ENCODE measurements around the gene RLN2. TPM values are rescaled to one million over a fixed set of nuclear protein-coding genes. Genes with fewer than 3 reads are reported as not detected.

The RLN2 gene, protein sequence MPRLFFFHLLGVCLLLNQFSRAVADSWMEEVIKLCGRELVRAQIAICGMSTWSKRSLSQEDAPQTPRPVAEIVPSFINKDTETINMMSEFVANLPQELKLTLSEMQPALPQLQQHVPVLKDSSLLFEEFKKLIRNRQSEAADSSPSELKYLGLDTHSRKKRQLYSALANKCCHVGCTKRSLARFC
- total RNA-seq, result 0.18 TPM in 1 of 2 replicates, not detected in the other

DNA sequence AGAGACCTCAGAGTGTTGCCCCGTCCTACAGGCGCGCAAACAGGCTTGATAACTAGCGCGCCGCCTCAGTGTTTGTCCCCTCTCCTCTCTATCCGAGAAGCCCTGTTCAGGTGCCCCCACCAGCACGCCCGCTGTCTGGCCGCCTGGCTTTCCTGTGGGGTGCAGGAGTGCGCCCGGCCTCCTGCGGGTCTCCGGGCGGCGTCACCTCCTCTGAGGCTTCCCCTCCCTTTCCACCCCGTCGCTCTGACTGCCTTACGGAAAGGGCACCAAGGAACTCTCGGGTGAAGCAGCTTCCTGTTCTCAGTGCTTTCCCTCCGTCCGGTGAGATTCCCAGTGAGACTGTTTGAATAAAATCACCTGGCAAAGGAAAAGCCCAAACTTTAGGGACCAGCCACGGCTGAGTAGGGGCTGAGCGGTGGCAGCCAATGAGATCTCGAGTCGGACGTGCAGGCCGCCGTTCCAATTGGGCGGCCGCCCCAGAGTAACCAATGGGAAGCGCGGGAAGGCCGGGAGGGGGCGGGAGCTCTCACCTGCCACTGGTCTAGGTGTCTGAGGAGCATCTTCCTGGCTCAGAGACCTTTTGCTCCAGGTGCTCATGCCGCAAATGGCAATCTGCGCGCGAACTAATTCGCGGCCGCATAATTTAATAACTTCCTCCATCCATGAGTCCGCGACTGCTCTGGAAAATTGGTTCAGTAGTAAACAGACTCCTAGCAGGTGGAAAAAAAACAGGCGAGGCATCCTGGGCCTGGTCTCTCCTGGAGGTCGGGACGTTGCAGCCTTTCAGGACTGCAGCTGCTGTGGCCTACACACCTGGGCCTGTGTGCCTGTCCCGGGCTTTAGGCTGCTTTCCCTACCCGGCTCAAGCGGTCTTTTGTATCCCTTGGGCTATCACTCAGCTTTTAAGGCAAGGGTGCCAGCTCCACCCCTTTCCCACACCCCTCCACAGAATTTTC lies at the start of gene RLN2:
TSS of gene RLN2 (minus strand) at position 877 of the 956 bp plus-strand sequence. CDS start at position 741, 136 bp downstream.

DNA sequence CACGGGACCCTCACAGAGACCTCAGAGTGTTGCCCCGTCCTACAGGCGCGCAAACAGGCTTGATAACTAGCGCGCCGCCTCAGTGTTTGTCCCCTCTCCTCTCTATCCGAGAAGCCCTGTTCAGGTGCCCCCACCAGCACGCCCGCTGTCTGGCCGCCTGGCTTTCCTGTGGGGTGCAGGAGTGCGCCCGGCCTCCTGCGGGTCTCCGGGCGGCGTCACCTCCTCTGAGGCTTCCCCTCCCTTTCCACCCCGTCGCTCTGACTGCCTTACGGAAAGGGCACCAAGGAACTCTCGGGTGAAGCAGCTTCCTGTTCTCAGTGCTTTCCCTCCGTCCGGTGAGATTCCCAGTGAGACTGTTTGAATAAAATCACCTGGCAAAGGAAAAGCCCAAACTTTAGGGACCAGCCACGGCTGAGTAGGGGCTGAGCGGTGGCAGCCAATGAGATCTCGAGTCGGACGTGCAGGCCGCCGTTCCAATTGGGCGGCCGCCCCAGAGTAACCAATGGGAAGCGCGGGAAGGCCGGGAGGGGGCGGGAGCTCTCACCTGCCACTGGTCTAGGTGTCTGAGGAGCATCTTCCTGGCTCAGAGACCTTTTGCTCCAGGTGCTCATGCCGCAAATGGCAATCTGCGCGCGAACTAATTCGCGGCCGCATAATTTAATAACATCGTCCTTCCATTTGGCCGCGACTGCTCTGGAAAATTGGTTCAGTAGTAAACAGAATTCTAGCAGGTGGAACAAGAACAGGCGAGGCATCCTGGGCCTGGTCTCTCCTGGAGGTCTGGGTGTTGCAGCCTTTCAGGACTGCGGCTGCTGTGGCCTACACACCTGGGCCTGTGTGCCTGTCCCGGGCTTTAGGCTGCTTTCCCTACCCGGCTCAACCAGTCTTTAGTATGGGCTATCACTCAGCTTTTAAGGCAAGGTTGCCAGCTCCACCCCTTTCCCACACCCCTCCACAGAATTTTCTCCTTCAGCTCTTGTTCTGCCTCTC lies 34.8 kb upstream of the RLN2 start, which contains the start of gene RLN1:
TSS of gene RLN1 (minus strand) at position 885 of the 990 bp plus-strand sequence. CDS start at position 755, 130 bp downstream.

Other genes starting within 250 kb of the RLN2 start
- gene INSL6, start 119.1 kb downstream of the RLN2 start, total RNA-seq, result not detected in 2 replicates
- gene INSL4, start 73.3 kb downstream of the RLN2 start, total RNA-seq, result not detected in 2 replicates
- gene RLN1, start 35.2 kb upstream of the RLN2 start, total RNA-seq, result not detected in 2 replicates
- gene PLGRKT, start 133.2 kb upstream of the RLN2 start, total RNA-seq, result 56.2 and 69.5 TPM in 2 replicates
- gene CD274, start 145.8 kb upstream of the RLN2 start, total RNA-seq, result 3.0 and 4.3 TPM in 2 replicates
- 9.6 and 11.0 TPM in 2 replicates for gene PDCD1LG2, start 205.8 kb upstream of the RLN2 start, total RNA-seq